ENCODE measurements around the gene S100Z. TPM values are rescaled to one million over a fixed set of nuclear protein-coding genes. Genes with fewer than 3 reads are reported as not detected.

S100Z gene
- total and polyA plus RNA-seq, 8 donors, result 0.16 to 0.60 (median 0.39) TPM

DNA sequence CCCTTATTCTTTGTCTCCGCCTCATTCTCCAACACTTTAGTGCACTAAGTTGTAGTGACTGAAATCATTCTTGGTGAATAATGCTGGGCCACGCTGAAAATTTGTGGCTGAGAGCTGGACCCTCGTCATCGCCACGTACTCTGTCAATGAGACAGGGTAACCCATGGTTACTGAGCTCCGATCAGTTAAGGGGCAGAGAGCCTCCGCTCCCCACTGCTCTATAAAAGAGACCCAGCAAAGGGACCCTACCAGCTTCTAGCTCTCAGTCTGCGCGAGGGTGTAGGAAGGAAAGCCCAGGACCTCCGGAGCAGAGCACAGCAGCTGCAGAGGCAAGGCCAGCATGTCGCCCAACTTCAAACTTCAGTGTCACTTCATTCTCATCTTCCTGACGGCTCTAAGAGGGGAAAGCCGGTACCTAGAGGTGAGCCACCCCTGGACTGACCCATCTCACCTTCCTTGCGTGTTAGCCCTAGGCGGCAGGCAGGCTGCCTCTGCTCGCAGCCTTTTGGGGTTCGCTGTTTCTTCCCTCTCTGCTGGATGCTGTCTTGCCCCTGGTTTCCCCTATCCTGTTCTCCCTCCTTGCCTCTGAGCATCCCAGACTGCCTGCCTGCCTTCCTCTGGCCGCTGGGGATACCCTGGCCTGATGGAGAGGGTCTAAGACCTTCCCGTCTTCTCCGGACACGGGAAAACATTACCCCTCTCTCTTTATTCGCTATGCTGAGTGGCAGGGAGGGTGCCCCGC, 103.2 kb downstream of the S100Z start, which contains the start of gene CRHBP:
Gene CRHBP (plus strand): TSS at position 251 of the 742 bp plus-strand sequence. CDS start 90 bp downstream, at position 341.
- ATAC-seq (no peak), DNase-seq (peak in 1 of 4 donors; percentile 11)
- H3K27me3 ChIP-seq, result peaks cover 37 to 49% of the 10 kb centered on the region in 2 donors
- TF ChIP-seq, protein P1, sequence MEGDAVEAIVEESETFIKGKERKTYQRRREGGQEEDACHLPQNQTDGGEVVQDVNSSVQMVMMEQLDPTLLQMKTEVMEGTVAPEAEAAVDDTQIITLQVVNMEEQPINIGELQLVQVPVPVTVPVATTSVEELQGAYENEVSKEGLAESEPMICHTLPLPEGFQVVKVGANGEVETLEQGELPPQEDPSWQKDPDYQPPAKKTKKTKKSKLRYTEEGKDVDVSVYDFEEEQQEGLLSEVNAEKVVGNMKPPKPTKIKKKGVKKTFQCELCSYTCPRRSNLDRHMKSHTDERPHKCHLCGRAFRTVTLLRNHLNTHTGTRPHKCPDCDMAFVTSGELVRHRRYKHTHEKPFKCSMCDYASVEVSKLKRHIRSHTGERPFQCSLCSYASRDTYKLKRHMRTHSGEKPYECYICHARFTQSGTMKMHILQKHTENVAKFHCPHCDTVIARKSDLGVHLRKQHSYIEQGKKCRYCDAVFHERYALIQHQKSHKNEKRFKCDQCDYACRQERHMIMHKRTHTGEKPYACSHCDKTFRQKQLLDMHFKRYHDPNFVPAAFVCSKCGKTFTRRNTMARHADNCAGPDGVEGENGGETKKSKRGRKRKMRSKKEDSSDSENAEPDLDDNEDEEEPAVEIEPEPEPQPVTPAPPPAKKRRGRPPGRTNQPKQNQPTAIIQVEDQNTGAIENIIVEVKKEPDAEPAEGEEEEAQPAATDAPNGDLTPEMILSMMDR (IDR thresholded peaks at IDR 0.05), result no peak
- H3K4me3 ChIP-seq, result peak within 1 kb of the TSS; percentile 6 to 31
- no peaks in the 10 kb centered on the region for H3K9me3 ChIP-seq
- intact Hi-C loops (cut with DNase I), result no loop called here
- no peak within 1 kb of the TSS for H3K27ac ChIP-seq
- H3K4me1 ChIP-seq, result peaks cover 12 to 16% of the 10 kb centered on the region in 2 donors
- no peaks in the 10 kb centered on the region for H3K36me3 ChIP-seq

DNA sequence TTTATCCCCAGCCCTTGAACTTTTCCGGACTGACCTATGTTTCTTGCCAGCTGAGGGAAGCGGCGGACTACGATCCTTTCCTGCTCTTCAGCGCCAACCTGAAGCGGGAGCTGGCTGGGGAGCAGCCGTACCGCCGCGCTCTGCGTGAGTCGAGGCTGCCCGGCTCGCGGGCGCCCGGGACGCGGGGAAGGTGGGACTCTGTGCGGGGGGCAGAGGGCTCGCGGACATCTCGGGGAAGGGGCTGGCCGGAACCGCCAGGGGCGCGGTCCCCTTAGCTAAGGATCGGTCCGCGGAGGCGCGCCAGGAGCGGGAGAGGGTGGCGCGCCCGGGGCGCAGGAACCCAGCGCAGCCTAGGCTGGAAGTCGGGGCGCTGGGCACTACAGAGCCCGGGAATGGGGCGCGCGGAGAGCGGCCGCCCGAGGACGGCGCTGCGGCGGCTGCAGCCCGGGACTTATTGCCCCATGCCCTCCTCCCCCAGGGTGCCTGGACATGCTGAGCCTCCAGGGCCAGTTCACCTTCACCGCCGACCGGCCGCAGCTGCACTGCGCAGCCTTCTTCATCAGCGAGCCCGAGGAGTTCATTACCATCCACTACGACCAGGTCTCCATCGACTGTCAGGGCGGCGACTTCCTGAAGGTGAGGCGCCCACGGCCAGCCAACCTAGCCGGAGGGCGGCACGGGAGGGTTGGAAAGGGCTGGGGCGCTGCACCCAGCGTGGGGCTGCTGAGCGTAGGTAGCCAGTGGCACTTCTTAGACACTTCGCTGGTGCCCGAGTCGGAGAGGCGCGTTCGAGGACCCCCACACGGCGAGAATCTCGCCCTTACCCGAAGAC, 104.0 kb downstream of the S100Z start:
- H3K27ac ChIP-seq, result no peak overlapping the region
- H3K27me3 ChIP-seq, result peaks cover 37 to 49% of the 10 kb centered on the region in 2 donors
- DNase-seq (peak in 3 of 4 donors; percentile 11 to 78 (median 20)), ATAC-seq (peak; percentile 60)
- no peaks in the 10 kb centered on the region for H3K36me3 ChIP-seq
- H3K9me3 ChIP-seq, result no peaks in the 10 kb centered on the region
- intact Hi-C loops (cut with DNase I), result no loop called here
- peak overlapping the region; percentile 6 to 31 for H3K4me3 ChIP-seq
- peaks cover 12 to 21% of the 10 kb centered on the region in 2 donors for H3K4me1 ChIP-seq
- TF ChIP-seq, protein P1 (IDR thresholded peaks at IDR 0.05), result no peak

DNA sequence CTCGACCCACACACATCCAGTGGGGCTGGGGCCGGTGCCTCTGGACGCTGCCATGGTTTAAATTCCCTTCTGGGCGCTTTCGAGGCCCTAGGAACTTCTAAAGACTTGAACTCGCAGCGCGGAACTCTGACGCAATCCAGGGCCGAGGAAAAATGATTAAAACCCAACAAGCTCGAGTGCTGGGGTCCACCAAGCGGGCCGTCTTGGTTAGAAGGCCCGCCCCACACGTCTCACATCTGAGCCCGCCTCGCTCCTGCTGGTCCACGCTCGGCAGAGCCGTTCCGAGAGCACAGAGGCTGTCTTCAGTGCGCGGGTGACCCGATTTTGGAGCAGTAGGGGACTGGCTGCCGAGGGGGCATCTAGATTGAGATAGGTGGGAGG, 104.6 kb downstream of the S100Z start:
- Histone ChIP-seq H3K4me1 (peaks cover 13 to 24% of the 10 kb centered on the region in 2 donors), H3K4me3 (peak overlapping the region; percentile 6 to 31), H3K9me3 (no peaks in the 10 kb centered on the region), H3K27ac (no peak overlapping the region), H3K36me3 (no peaks in the 10 kb centered on the region), H3K27me3 (peaks cover 37 to 49% of the 10 kb centered on the region in 2 donors)
- no peak for DNase-seq
- TF ChIP-seq, protein P1 (IDR thresholded peaks at IDR 0.05), result no peak
- intact Hi-C loops (cut with DNase I), result no loop called here
- no peak for ATAC-seq

DNA sequence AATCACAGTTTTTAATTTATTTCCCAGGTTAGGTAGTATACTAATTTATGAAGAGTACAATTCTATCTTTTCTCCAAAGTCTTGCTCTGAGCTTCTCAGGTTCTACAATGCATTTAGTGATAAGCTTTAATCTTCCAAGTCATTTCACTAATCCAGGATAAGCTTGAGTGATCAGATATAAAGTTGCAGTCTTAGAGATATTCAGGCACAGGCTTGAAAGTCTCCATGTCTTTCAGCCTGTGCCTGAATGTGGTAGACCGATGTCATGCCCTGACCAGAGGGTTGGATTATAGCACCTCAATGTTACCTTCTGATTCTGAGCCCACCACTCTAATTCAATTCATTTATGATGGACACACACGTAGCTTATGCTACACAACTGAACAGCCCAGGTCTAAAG, 106.2 kb downstream of the S100Z start:
- Histone ChIP-seq H3K9me3 (no peaks in the 10 kb centered on the region), H3K36me3 (no peaks in the 10 kb centered on the region), H3K4me3 (no peak overlapping the region), H3K4me1 (peaks cover 18 to 34% of the 10 kb centered on the region in 2 donors), H3K27me3 (peaks cover 37 to 49% of the 10 kb centered on the region in 2 donors), H3K27ac (no peak overlapping the region)
- DNase-seq (no peak), ATAC-seq (no peak)
- TF ChIP-seq, protein P1 (IDR thresholded peaks at IDR 0.05), result no peak
- intact Hi-C loops (cut with DNase I), result no loop called here
